HG03521 (cell line): ENCODE measurements around the gene EIF2B5.
"Not testable (repeated sequence)": the region's sequence is repeated elsewhere in the genome, so short reads cannot be mapped to it uniquely, and the experiment has no call there.

Experiments used
- ATAC-seq: cut with Tn5 transposase; IDR thresholded peaks from one replicate; pipeline ENCODE4 v1.9.1; 2021; ENCODE audit warnings: mild to moderate bottlenecking, moderate library complexity; ENCODE audit not compliant: unreplicated experiment

Gene EIF2B5

DNA sequence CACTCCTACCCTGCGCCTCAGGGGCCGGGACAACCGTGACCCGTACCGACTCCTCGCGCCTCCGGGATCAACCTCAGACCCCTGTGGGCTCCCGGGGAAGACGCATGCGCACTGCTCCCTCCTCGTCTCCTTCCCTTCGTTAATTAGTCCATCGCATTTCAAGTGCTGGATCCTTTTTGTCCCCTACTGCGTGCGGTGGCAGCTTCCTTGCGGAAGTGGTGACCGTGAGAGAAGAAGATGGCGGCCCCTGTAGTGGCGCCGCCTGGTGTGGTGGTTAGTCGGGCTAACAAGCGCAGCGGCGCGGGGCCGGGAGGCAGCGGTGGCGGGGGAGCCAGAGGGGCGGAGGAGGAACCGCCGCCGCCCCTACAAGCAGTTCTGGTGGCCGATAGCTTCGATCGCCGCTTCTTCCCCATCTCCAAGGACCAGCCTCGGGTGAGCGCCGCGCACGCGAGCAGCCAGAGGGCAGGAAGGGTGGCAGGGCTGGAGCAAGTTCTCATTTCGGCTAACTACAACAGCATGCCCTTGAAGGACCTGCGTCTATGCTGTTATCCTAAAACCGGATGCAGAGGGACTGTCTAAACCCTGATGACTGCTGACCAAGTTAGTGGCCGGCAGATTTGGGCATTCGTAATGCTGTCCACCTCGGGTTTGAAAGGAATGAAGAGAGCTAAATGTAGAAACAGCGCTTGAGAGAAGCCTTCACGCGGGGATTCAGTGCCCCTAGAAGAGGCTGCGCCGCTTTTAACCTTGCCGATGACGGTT, at the start of gene EIF2B5:
TSS of gene EIF2B5 (plus strand) at position 210 of the 762 bp plus-strand sequence. CDS start at position 238, 28 bp downstream.
- ATAC-seq, result peak; percentile 81

- no peak for ATAC-seq
These were observed 49.7 kb upstream of the EIF2B5 start for GRCh38 chr3:184085389-184085852.

- ATAC-seq, result no peak
These were observed 43.0 kb upstream of the EIF2B5 start for GRCh38 chr3:184092199-184092598.

- no peak for ATAC-seq
These were observed 38.3 kb upstream of the EIF2B5 start, which contains the start of gene HTR3E for GRCh38 chr3:184096811-184097383. TSS of gene HTR3E (plus strand) at chr3:184097064. CDS start at chr3:184097530, 466 bp downstream.

GRCh38 chr3:184097556-184097955, 37.6 kb upstream of the EIF2B5 start:
- no peak for ATAC-seq

GRCh38 chr3:184099806-184100686, 35.1 kb upstream of the EIF2B5 start:
- no peak for ATAC-seq

DNA sequence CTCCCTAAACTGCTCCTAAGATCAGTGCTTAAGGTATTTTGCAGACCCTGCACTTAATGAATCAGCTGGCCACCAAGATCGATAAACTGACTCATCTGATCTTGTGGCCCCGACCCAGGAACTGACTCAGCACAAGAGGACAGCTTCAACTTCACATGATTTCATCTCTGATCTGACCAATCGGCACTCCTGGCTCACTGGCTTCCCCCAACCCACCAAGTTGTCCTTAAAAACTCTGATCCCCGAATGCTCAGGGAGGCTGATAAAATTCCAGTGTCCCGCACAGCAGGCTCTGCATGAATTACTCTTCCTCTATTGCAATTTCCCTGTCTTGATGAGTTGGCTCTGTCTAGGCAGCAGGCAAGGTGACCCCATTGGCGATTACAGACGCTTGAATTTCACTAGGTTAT, 24.8 kb upstream of the EIF2B5 start:
- no peak for ATAC-seq

GRCh38 chr3:184116017-184116416, 19.1 kb upstream of the EIF2B5 start:
- no peak for ATAC-seq

DNA sequence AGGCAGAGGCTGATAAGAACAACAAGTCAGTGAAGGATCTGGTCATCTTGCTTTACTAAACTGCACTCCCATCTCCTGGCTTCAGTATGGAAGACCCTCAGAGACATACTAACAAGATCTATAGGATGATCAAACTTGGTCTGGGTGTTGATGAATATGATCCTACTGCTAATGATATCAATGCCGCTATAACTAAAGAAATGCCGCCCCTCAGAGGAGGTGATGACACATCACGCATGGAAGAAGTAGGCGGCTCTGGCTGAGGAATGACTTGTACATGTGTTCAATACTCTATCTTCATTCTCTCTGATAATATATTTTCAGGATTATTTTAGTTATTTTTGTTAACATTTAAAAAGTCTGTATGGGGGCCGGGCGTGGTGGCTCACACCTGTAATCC, 17.5 kb upstream of the EIF2B5 start:
- no peak for ATAC-seq

- not testable (repeated sequence) for ATAC-seq
These were observed 14.1 kb upstream of the EIF2B5 start for GRCh38 chr3:184121031-184121430.

GRCh38 chr3:184126006-184126405, 9.2 kb upstream of the EIF2B5 start:
- ATAC-seq, result no peak

- no peak for ATAC-seq
These were observed 6.1 kb upstream of the EIF2B5 start for GRCh38 chr3:184129012-184129411.

- ATAC-seq, result no peak
These were observed 2.2 kb upstream of the EIF2B5 start for GRCh38 chr3:184132945-184133344.

DNA sequence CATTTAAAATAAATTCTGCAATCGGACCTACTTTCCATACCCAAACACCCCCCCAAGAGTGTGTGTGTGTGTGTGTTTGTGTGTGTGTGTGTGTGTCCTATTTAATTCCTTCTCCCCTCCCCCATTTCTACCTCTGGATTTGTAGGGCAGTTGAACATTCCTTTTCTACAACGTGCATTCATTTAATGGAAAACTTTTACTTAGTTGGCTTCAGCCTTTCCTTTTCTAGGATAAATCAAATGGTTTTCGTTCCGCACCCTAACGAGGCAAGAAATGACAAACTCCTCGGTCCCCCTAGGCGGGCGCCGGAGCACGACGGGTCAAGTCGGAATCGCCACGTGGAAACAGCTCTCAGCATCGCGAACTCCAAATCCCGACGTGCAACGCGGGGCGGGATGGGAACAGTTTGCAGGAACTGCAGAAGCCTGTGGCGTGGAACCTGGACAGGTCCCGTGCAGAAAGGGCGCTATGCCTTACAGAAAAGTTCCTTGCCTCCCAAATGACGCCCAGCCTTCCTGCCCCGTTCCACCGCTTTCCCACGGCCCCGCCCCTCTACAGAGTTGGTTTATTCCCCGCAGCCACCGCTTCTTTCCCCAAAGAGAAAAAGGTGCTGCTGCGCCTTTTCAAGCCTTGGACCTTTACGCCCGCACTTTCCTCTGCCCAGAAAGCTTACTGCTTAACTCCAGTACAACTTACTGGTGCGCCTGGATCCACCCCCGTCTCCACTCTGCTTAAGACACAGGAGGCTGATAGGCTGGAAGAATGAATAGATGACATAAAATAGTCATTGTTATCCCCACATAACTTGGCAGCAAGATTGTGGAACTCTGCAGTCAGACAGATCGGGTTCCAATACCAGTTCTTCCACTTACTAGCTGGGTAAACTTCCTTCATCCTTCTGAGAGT, 1.1 kb upstream of the EIF2B5 start:
- ATAC-seq, result no peak

- peak; percentile 3 for ATAC-seq
These were observed 411 bp upstream of the EIF2B5 start for GRCh38 chr3:184134746-184135148.

DNA sequence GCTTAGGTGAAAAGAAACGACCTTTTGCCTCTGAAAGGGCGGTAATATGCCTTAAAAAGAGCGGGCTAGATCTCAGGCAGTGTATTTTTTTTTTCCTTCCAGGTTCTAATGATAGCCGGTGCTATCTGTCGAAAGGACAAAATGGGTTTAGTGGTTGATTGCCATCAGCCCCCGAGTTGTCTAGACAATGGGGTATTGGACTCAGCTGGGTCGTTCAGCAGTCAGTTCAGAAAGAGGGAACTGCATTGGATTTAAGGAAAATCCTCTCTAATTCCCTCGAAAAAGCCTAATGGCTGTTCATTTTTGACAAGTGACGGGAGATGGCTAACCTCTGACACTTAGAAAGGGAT, 728 bp downstream of the EIF2B5 start:
- no peak for ATAC-seq

- ATAC-seq, result no peak
These were observed 5.3 kb downstream of the EIF2B5 start for GRCh38 chr3:184140436-184140835.

DNA sequence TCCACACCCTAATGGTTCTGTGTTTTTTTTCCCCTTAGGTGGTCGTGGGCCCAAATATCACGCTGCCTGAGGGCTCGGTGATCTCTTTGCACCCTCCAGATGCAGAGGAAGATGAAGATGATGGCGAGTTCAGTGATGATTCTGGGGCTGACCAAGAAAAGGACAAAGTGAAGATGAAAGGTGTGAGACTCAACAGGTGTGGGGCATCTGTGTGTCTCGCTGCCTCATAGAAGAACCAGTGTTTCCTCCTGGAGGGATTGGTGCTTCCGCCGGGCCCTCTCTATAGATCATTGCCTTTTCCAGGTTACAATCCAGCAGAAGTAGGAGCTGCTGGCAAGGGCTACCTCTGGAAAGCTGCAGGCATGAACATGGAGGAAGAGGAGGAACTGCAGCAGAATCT, 7.0 kb downstream of the EIF2B5 start:
- ATAC-seq, result no peak

DNA sequence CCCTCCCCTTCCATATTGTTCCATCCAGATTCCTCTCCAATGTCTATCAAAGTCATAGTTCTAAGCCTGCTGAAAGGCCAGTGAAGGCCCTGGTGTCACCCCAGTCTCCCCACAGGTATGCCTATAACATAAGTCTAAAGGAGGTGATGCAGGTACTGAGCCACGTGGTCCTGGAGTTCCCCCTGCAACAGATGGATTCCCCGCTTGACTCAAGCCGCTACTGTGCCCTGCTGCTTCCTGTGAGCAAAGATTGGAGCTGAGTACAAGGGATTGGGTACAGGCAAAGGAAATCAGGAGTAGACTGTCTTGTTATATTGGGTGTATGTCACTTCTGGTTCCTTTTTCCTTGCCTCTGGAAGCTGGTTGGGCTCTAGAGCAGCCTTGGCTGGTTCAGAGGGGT, 8.2 kb downstream of the EIF2B5 start:
- ATAC-seq, result no peak

DNA sequence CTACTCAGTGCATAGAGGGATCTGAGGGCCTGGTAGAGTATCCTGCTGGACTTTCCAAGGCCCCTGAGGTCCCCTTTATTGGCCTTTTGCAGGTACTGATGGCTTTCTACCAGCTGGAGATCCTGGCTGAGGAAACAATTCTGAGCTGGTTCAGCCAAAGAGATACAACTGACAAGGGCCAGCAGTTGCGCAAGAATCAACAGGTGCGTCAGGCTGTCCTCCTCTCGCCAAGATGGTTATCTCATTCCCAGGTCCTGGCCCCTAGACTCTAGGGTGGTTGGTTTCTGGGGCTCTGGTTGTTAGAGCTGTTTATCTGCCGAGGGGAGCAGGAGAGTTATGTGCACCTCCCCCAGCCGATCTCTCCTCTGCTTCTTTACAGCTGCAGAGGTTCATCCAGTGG, 9.3 kb downstream of the EIF2B5 start:
- no peak for ATAC-seq
